Measurements from ENCODE around the gene HTT. TPM values are rescaled to one million over a fixed set of nuclear protein-coding genes. Genes with fewer than 3 reads are reported as not detected.

Gene HTT
- total and polyA plus RNA-seq, 2 of the 8 experiments (the other 6 are each of a cell fraction or from before 2014, with no cell fraction given), result 24.0 to 71.0 TPM

- peaks cover 7 to 67% (median 34%) of the 10 kb centered on the region in 4 experiments; a peak in 7 of 8 replicates for H3K36me3 ChIP-seq (ENCODE audit: control insufficient read depth in 2 of 4, insufficient read depth in 4 of 4, low read length in 3 of 4)
- no peak overlapping the region for H2BK15ac ChIP-seq (ENCODE audit: low read length)
- H3K23me2 ChIP-seq (ENCODE audit: low read depth, low read length), result no peaks in the 10 kb centered on the region; the same call in 1 of the 2 replicates
- H3K9me3 ChIP-seq (ENCODE audit: insufficient read depth in 2 of 2, low read depth in 1 of 2, low read length in 1 of 2), result no peaks in the 10 kb centered on the region
- H4K8ac ChIP-seq (ENCODE audit: extremely low read depth, insufficient read depth, low read length), result no peak overlapping the region
- no peak overlapping the region for H3K4me3 ChIP-seq (ENCODE audit: extremely low read depth in 1 of 4, insufficient read depth in 2 of 4, low read depth in 3 of 4, low read length in 4 of 4)
- no peak for TF ChIP-seq NRF1 (IDR thresholded peaks at IDR 0.05; ENCODE audit: low read depth, low read length)
- H3K79me2 ChIP-seq (ENCODE audit: control insufficient read depth in 1 of 2, insufficient read depth in 2 of 2, low read length in 2 of 2), result no peaks in the 10 kb centered on the region
- no peak overlapping the region for H2BK20ac ChIP-seq (ENCODE audit: low read length)
- ChIA-PET CTCF (ENCODE audit: partially characterized antibody) (interaction anchor here (1.3 kb wide), 1 partner anchor 51 kb away, joined by 3 read pairs; no protein-coding TSS in a partner anchor), POLR2A (ENCODE audit: partially characterized antibody) (no interaction called here)
- no peak overlapping the region for H3K56ac ChIP-seq (replicated peaks; ENCODE audit: insufficient read length, low read depth, low read length)
- no peak overlapping the region for H2AFZ ChIP-seq (ENCODE audit: low read length)
- FAIRE-seq, result no peak
- H3K27me3 ChIP-seq (replicated peaks in 1 of 4; ENCODE audit: control insufficient read depth in 3 of 4, extremely low read depth in 1 of 4, insufficient read depth in 3 of 4, low read length in 3 of 4), result no peaks in the 10 kb centered on the region
- no peak overlapping the region for H2BK12ac ChIP-seq (ENCODE audit: low read depth, low read length)
- H3K4me2 ChIP-seq (ENCODE audit: insufficient read depth in 1 of 2, low read depth in 2 of 2, low read length in 2 of 2), result no peak overlapping the region
- no peak overlapping the region for H2BK5ac ChIP-seq (ENCODE audit: low read depth, low read length)
- no peak overlapping the region for H2AK5ac ChIP-seq (ENCODE audit: low read depth, low read length)
- no peak overlapping the region for H3K14ac ChIP-seq (ENCODE audit: insufficient read length)
- H3K18ac ChIP-seq (ENCODE audit: extremely low read depth, low read length), result no peak overlapping the region
- H3K27ac ChIP-seq (ENCODE audit: low read depth, low read length), result no peak overlapping the region
- no peak overlapping the region for H4K91ac ChIP-seq (replicated peaks; ENCODE audit: insufficient read length, low read length)
- DNase-seq (ENCODE audit: low read depth in 1 of 2, low spot score in 2 of 2), result no peak
- 86% methylated on average over 2 of the region's 2 CpGs; no CpG with 5 or more reads in 1 of the 2 experiments for WGBS, 2 experiments (ENCODE audit: extremely low coverage in 1 of 2, insufficient coverage in 1 of 2, insufficient read length in 1 of 2, insufficient replicate concordance in 2 of 2, low coverage in 1 of 2, low lambda C conversion rate in 2 of 2, missing lambda C conversion rate in 1 of 2)
- H3K79me1 ChIP-seq (ENCODE audit: low read depth, low read length), result no peaks in the 10 kb centered on the region
- H3K23ac ChIP-seq (ENCODE audit: insufficient read length), result no peak overlapping the region
- H2BK120ac ChIP-seq (replicated peaks; ENCODE audit: low read depth, low read length), result no peak overlapping the region
- peaks cover 0 to 6% of the 10 kb centered on the region in 2 experiments for H4K20me1 ChIP-seq (replicated peaks in 1 of 2; ENCODE audit: control insufficient read depth in 1 of 2, insufficient read depth in 2 of 2, low read length in 2 of 2)
- no peak overlapping the region for H4K5ac ChIP-seq (ENCODE audit: insufficient read length, low read depth, low read length)
- H3K4me1 ChIP-seq (replicated peaks in 1 of 4; ENCODE audit: control insufficient read depth in 3 of 4, insufficient read depth in 4 of 4, low read length in 3 of 4), result no peaks in the 10 kb centered on the region
- H3K9ac ChIP-seq (replicated peaks in 1 of 4; ENCODE audit: extremely low read depth in 1 of 4, low read depth in 3 of 4, low read length in 3 of 4), result no peak overlapping the region
- no peak overlapping the region for H3K4ac ChIP-seq (replicated peaks; ENCODE audit: insufficient read length, low read depth, low read length)
Observed at GRCh38 chr4:3137908-3138307, 63.4 kb downstream of the HTT start.
